NCI-H446 (cell line): ENCODE data around the gene NFYA.

Source experiments
- DNase-seq, 2 experiments: peaks; one replicate each; lab custom pipeline; 2025; lab: John Stamatoyannopoulos, UW

The NFYA gene

GRCh38 chr6:41072836-41073202 lies at the start of gene NFYA:
NFYA (plus strand) TSS chr6:41072974; CDS start chr6:41079090, 6,116 bp downstream.
- DNase-seq = no peak

DNA sequence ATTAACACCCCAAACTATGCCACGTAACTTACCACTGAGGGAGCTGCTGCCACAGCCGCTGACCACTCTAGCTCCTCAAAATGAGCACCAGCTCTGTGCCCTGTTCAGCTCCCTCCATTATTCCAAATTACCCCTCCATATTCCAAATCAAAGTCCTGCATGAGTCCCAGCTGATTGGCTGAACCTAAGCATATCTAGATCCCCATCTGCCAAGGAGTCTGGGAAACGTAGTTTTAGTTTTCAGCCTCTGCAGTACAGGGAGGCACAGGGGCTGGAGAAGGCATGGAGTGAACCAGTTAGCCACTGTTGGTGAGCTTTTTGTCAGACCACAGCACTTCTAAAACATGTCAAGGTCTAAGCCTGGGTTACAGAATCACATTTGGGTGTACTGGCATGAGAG lies 49.7 kb upstream of the NFYA start:
- DNase-seq = no peak

GRCh38 chr6:41025966-41026530 lies 46.7 kb upstream of the NFYA start:
- DNase-seq = peak; percentile 11 to 57

GRCh38 chr6:41027241-41027640 lies 45.5 kb upstream of the NFYA start:
- no peak for DNase-seq

GRCh38 chr6:41027799-41028560 lies 44.8 kb upstream of the NFYA start:
- DNase-seq = peak in 1 of 2 experiments; percentile 32

GRCh38 chr6:41028561-41029412 lies 44.0 kb upstream of the NFYA start:
- DNase-seq = no peak

DNA sequence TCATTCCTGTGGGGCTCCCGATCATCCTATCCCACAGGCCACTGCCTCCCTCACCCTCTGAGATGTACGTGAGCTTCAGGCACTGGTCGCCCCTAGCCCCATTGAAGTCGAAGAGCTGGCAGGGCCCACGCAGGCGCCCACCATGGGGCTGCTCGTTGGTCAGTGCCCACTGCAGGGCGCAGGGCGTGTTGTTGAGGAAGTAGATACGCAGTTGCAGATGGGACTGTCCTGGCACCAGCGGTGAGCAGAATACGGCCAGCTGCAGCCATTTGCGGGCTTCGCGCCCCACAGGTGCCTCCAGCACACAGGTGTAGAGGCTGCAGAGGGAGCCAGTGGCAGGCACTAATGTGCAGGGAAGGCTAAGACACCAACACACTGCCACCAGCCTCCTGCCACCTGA lies 39.9 kb upstream of the NFYA start:
- no peak for DNase-seq

DNA sequence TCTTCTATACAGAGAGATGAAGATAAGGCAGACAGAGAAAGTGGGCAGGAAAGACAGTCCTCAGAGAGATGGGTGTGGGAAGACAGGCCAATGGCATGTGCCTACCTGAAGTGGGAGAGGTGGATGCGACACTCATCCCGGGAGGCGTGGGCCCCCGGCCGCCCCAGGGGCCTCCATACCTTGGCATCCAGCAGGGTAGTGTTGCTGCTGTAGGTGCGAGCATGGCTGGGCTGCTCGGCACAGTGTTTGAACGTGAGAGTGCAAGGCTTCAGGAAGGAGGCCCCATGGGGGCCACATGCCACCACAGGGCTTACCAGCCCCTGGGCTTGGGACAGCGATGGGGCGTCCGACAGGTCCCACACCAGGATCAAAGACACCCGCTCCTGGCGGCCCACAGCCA lies 39.0 kb upstream of the NFYA start:
- no peak for DNase-seq

DNA sequence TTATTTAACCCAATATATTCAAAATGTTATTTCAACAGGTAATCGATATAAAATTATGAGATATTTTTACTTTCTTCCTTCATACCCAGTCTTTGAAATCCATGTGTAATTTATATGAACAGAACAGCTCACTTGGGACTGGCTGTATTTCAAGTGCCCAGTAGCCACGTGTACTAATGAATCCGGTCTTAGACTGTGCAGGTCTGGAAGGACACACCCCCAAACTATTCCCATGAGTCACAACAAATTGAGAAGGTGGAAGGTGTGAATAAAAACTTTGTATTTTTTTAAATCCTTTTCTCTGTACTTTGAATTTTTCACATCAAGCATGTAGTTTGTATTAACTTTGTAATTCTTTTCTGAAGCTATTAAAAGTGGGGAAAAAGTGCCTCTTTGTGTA lies 36.6 kb upstream of the NFYA start:
- no peak for DNase-seq

DNA sequence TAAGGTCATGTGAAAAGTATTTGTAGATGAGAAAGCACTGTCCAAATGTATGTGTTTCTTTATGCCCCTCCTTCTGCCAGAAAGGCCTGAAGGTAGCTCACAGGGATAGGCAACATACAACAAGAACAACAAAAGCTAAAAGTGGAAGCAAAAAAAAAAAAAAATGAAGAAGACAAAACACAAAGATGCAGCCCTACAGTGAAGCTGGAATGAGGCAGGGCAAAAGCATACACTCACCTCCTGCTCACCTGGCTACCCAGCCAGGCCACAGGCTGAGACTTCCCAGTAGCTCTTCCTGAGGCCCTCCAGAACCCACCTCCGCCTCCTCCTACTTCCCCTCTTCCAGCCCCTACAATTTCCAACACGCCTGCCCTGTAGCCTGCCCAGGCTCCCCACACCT lies 36.2 kb upstream of the NFYA start:
- no peak for DNase-seq

DNA sequence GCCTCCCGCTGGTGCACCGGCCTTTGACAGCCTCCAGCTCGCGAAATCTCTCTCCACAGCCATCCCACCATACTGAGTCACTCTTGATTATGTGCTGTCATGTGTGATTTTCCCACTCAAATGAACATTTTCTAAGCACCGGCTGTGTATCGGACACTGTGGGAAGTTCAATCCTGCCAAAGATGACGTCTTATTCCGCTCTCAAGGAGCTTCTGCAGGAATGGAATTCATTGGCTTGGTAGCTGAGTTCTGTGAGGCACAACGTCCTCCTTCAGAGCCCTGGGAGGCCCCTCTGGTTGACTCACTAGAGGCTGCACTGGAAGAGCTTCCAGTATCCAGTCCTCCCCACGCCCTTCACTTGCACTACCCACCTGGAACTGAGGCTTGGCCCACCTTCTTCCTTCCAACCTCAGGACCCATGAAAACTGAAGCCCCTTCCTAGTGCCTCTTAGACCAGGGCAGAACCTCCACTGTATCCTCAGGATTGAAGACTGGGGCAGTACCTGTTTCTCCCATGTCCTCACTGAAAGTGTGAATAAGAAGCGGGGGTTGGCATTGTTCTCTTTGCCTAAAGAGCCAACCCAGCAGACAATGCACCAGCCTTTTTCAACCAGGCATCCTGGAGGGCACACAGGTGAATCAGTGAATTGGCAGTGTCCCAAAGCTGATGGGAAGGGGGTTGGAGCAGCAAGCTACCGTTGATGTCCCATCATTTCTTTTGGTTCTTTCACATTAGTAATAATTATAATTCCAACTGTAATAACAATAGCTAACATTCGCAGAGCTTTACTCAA lies 35.5 kb upstream of the NFYA start:
- no peak for DNase-seq

- DNase-seq = no peak
Observed at GRCh38 chr6:41038205-41038604, 34.6 kb upstream of the NFYA start.

GRCh38 chr6:41039060-41039998 lies 33.4 kb upstream of the NFYA start, which contains the start of gene UNC5CL:
UNC5CL (minus strand) TSS chr6:41039221; CDS start chr6:41035074, 4,147 bp downstream.
- peak; percentile 9 to 37 for DNase-seq

DNA sequence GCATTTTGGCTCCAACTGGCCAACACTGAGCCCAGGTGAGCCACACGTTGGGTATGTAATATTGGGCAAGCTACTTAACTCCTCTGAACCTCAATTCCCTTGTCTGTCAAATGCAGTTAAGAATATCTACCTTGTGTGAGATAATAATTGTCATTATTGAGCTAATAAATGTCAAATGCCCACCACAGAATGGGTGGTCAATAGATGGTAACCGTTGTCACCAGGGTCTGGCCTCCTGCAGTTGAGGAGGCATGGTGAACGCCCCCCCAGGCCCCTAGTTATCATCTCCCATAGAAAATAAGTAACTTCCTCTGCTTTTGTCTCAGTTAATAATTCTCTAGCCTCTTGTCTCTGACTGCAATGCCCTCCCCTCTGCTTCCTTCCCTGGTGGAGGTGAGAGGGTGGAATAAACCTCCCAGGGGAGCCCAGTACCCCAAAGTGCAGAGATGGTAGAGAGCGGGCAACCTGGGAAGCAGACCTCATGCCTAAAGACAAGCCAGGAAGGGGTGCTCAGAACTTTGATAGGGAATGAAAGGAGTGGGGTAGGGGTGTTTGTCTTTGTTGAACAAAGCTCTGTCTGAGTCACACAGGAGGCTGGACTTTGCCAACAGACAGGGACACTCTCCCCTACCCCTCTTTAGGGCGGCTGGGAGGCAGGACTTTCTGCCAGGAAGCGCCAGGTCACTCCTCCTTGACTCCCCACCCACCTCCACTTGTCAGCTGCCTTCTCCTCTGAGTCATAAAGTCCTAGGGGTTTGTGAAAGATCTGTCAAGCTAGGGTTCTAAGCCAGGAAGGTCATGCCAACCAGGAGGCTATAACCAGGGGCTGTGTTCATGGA lies 32.5 kb upstream of the NFYA start:
- DNase-seq = no peak

GRCh38 chr6:41040940-41041536 lies 31.7 kb upstream of the NFYA start:
- no peak for DNase-seq

GRCh38 chr6:41042226-41043055 lies 30.3 kb upstream of the NFYA start, which contains the start of gene TSPO2:
TSPO2 (plus strand) TSS chr6:41042467; CDS start chr6:41042986, 519 bp downstream.
- no peak for DNase-seq

DNA sequence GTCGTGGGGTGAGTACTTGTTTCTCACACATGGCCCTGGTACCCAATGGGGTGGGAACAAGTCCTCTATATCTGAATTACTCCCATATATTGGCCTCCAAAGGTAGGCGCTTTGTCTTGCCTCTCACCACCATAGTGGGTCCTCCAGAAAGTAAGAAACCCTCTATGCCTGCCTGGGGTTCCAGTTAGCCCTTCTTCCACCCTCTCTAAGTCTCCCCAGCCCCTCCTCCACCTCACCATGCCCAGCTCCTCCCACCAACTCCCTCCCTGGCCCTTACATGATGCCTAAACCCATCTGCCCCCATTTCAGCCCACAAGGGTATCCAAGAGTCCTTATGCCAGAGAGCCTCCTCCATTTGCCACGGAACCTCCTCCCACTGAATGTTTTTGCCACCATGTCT lies 29.6 kb upstream of the NFYA start:
- no peak for DNase-seq

- no peak for DNase-seq
Observed at GRCh38 chr6:41045664-41046063, 27.1 kb upstream of the NFYA start.

DNA sequence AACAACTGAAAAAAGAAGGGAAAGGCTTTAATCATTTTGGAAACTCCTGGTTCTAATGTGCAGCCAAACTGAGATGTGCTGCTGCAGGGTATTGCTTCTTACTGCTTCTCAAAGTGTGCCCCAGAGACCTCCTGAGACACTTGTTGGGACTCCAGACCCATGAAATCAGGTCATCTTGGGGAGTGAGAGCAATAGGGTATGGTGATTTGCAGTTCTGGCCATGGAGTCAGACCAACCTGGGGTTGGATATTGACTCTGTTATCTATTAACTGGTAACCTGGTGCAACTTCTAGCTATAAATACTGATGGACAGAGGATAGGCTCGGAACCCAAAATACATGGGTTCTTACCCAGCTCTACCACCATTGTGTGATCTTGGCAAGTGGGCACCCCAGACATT lies 26.7 kb upstream of the NFYA start:
- no peak for DNase-seq
